GOT3 (cell line): ENCODE data around the gene ADAMTSL1.

Experiments used
- DNase-seq: peaks from one replicate; lab custom pipeline; 2025; ENCODE audit warnings: mixed read lengths; lab: John Stamatoyannopoulos, UW

ADAMTSL1 gene

DNA sequence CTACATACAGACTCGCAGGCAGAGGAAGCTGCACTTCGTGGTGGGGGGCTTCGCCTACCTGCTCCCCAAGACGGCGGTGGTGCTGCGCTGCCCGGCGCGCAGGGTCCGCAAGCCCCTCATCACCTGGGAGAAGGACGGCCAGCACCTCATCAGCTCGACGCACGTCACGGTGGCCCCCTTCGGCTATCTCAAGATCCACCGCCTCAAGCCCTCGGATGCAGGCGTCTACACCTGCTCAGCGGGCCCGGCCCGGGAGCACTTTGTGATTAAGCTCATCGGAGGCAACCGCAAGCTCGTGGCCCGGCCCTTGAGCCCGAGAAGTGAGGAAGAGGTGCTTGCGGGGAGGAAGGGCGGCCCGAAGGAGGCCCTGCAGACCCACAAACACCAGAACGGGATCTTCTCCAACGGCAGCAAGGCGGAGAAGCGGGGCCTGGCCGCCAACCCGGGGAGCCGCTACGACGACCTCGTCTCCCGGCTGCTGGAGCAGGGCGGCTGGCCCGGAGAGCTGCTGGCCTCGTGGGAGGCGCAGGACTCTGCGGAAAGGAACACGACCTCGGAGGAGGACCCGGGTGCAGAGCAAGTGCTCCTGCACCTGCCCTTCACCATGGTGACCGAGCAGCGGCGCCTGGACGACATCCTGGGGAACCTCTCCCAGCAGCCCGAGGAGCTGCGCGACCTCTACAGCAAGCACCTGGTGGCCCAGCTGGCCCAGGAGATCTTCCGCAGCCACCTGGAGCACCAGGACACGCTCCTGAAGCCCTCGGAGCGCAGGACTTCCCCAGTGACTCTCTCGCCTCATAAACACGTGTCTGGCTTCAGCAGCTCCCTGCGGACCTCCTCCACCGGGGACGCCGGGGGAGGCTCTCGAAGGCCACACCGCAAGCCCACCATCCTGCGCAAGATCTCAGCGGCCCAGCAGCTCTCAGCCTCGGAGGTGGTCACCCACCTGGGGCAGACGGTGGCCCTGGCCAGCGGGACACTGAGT, 303.2 kb downstream of the ADAMTSL1 start:
- no peak for DNase-seq

DNA sequence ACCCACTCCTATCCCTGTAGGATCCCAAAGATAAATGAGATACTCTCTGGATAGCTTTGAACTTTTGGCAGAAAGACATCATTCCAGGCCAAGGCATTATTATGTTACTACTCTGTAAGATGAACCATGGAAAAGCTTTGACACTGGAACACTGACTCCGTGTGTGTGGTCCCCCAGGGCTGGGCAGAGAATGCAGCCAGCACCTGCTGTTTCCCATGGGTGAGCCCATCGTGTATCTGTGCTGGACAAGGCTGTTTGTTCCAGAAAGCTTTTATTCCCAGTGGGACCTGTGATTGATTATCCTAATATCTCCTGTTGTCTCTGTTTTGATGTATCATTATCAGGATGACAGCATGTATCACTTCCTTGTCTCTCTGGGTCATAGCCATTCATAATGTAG, 304.2 kb downstream of the ADAMTSL1 start:
- DNase-seq = no peak

DNA sequence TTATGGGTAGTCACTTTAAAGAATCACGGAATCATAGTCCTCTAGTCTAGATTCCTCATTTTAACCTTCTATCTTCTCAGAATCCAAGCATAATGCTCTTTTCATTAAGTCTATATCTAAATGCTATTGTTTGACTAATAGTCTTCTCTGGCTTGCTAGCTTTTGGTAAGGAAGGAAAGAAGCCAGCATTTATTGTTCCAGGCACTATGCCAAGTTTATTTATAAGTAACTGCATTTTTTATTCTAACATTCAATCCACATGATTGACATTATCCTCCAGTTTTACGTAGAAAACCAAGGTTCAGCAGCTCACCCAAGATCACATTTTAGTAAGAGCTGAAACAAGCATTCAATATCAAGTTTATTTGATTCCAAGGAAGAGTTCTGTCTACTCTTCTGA, 304.9 kb downstream of the ADAMTSL1 start:
- DNase-seq = no peak

DNA sequence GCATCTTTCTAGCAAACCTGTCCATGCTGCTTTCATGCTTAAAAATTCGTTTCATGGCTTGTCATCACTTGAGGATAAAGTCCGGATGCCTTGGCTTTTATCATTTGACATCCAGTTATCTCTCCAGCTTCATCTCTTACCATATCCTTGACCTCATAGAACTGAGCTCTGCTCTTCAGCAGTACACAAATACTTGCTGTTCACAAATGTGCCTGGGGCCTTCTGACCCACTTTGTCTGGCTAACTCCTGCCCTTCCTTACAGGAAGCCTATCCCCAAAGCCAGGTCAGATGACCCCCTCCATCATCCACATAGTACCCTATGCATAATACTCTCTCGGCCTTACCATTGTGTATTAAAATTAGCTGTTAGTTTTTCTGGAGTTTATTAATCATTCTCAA, 310.0 kb downstream of the ADAMTSL1 start:
- no peak for DNase-seq

DNA sequence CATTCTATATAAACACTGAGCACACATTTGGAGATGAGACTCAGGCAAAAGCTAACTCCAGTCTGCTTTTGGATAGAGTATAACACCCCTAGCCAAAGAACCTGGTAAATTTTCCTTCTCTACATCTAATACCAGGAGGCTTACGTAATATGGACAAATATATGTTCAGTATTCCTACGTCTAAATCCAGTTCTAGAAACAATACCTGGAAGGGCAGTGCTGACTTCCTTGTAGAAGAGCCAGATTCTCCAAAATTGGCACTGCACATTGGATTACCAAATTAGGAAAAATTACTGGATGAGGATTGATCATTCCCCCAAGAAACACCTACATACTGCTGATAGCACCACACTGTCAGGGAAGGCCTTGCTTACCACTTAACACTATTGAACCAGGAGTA, 311.7 kb downstream of the ADAMTSL1 start:
- DNase-seq = no peak

DNA sequence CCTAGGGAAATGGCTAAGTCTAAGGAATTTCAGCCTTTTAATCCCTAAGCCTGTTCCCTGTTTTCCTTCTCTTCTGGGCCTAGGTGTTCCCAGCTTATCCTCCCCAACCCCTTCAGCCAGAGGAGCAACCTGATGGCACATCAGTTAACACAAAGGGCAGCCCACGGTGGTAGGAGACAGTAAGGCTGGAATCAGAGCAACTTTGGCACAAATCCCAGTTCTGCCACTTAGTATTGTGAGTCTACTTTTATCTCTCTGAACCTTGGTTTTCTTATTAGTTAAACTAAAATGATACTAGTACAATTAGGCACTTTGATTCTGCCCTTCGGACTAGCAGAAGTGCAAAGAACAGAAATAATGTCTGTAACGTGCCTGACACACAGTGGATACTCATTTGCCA, 312.2 kb downstream of the ADAMTSL1 start:
- DNase-seq = no peak

DNA sequence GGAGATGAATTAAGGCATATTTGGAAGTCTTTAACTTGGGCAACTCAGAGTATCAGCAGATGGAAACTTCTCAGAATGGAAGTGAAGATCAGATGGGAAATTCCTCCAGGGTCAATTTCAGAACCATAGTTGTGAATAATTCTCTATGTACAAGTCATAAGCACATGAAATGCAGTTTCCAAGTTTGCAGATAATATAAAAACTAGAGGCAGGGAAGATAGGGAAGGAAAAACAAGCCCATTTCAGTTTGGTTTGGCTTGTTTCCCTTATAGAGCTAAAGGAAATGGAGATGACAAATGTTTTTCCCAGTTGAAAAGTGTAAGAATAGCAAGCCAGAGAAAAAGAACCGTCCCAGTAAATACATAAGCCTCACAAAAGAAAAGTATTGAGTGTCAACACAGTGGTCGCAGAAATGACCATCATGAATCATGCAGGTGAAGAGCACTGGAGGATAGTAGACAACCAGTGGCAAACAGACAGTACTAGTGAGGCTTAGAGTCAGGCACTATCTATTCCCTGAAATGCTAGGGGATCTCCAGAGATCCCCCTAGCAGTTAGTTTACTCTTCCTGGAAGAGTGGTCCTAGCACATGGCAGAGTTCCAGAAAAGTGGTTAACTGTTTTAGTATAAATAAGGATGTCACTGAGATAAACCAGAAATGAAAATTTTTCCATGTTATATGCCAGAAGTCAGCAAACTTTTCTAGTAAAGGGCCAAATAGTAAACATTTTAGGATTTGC, 313.1 kb downstream of the ADAMTSL1 start:
- DNase-seq = no peak

DNA sequence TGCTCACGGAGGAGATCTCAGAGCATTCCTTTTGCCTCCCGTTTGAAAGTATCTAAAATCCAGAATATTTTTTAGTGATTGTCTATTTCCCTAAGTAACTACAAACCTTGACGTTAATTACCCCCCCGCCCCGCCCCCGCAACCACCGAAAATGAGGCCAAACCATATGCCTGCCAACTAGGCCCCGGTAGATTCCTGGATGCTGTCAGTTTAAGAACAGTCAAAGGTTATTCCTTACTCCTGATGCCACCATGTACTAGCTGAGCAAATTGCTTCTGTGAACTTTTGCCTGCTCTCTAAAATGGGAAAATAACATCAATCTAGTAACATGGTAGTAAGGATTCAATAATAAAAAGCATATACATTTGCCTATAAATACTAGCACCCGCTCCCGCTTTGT, 314.3 kb downstream of the ADAMTSL1 start:
- DNase-seq = no peak

DNA sequence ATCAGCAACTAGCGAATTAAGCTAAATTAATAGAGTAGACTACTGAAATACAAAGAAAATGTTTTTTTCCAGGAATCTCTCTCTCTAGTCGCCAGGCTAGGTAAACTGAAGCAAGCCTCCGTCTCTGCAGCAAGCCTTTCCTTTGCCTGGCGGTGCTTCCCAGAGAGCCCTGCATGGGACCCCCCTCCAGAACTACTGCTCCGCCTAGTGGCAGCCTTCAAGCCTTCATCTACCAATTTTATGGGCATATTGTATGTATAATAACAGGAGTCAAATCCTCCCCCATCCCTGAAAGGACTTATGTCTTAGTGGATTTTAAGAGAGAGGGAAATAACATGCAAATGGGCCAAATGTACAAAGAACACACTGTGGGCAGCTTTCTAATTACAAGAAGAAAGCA, 317.1 kb downstream of the ADAMTSL1 start:
- DNase-seq = no peak

DNA sequence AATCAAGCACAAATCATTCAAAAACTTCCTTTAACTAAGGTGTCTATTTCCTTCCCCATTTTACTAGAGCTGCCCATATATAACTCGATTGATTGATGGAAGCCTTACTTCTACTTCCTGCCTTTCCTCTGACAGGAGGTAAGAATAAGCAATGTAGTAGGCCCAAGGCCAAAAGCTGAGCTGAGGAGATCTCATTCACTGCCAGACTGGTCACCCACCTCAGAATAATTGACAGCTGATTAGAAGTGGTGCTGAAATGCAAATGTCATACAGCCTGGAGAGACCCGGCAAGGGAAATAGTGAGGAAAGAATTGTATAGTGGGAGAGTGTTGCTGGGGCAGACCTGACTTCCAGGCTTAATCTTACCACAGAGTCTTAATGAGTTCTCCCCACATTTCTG, 319.2 kb downstream of the ADAMTSL1 start:
- DNase-seq = no peak

DNA sequence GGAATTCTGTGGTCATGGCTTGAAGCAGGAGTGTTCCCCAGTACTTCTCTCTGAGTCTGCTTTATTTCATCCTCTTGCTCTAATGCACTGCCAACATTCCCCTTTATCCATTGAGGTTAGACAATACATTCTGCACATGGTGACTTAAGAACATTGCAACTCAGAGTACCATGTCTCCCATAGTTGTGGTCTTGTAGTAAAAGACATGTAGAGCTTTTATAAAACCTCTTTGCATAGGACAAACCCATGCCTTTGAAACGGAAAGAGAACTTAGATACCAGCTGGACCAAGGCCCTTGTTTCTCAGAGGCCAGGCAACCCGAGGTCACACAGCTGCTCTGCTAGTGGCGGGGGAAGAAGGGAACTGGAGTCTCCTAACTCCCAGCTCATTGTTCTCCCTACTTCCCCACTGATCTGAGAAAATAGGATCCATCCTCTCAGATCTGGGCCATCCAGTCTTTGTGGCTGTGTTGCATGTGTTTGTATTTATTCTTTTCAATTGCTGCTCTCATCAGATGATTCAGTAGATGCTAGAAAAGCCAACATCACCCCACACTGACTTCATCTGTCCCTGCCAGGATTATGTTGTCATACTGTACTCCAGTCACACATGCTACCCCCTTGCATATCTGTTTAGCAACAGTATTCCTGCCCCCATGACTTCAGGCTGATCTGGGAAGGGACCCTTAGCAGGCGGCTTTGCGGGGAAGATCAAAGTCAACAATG, 322.2 kb downstream of the ADAMTSL1 start:
- no peak for DNase-seq

DNA sequence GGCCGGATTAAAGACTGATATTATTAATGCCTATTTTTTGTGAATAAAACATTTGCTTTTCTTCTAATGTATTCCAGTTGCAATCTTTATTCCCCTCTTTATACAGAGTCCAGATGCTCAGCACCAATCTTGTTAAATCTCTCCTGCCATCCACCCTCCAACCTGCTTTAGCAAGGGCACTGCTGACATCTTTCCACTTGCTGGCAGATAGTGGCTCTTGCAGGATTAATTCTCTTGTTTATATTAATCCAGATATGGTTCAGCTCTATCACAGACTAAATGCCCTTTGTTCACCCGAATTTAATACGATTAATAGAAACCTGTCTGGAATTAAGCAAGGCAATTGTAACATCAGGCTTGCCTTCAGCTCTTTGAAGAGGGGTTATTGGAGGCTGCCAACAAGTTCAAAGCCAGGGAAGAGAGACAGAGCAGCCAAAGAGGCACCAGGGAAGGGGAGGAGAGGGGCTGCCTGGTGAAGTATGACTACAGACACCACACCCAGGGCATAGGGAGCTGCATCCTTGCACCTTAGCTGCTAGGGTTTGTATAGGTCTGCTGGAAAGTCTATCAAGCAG, 322.8 kb downstream of the ADAMTSL1 start:
- no peak for DNase-seq

DNA sequence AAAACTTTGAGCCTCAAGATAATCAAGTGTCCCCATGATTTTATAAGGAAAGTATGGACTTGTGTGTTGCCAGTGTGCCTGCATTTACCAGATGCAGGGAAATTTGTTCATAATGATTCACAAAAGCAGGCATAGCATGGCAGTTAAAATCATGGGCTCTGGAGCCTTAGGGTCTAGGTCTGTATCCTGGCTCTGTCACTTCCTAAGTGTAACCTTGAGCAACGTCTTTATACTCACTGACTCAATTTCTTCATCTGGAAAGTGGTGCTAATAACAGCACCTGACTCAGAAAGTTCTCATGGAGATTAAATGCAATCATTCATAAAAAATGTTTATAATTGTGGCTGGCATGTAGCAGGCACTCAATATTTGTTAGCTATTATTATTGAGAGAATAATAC, 324.2 kb downstream of the ADAMTSL1 start:
- no peak for DNase-seq

DNA sequence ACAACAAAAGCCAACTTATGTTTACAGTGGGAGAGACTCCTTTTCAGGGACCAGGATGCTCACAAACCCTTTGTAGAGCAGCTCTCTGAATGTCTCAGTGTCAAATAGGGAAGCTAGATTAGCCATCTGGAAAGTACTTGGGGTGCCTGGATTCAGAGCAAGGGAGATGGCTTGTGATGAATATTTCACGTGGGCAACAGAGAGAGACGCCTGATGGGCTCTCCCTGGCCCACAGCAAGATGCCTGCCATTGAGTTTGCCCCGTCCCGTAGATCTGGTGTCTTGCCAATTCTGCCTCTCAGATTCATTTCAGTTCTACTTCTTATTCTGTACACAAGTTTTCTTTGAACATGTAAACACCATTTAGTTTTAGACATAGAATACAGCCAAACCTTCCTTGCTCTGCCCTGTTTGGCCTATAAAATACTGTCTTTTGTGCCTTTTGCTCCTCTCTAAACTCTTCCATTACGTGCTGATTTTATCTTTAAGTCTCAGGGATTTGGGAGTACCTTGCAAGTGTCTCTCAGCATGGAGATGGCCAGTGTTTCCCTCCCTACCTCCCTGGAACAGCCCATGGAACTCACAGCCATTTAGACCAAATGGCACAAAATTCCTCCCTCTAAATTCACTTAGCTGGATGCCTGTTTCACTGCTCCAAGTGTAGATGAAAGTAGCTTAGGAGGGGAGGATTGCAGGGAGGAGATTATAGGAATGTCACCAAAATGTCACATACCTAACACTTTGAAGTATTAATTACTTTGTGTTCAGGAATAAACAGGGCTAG, 324.7 kb downstream of the ADAMTSL1 start:
- no peak for DNase-seq

DNA sequence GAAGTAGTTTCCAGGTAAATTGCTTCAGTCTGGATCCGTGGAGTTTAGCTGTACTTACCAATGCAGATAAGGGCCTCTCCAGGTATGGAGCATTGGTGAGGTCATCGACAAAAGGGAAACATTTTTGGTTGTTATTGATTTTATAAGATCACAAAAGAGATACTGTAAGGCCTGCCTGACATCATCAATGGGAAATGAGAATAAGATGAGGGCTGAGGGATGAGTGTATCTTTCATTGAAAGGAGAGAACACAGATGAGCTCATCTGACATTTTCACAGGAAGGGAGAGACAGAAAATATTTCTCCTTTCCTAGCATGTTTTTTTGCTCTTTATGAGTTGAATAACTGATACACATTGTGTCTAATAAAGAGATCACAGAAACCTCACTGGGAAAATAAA, 325.5 kb downstream of the ADAMTSL1 start:
- no peak for DNase-seq

DNA sequence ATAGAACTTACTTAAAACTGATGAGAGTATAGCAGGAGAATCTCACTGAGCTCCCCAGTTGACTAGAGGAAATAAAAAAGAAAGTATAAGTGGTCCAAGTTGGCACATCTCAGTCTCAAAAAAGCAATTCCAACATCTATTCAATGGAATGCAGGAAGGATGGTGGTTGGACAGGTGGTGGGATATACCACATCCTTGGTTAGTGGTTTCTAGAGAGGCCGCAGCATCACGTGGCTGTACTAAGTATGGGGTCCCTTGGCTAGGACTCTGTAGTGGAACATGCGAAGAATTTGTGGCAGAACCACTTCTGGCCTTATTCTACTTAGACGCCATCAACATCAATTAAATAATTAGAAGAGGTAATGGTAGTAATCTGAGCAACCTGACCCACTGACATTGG, 326.6 kb downstream of the ADAMTSL1 start:
- no peak for DNase-seq

DNA sequence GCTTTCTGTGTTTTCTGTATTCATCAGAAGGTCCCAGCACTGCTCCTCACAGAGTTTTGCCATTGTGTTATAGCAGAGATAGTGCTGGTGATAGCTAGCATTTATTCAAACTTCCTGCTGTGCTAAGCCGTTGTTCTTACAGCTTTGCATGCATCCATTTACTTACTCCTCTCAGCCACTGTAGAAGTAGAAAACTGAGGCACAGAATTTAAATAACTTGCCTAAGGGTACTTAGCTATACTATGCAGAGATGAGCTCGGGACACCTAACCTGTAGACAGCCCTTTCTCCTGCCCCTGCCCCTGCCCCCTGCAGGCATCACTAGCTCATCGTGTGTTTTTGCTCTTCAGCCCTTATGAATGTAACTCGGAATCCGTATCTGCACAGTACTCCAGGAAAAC, 331.4 kb downstream of the ADAMTSL1 start:
- DNase-seq = no peak

DNA sequence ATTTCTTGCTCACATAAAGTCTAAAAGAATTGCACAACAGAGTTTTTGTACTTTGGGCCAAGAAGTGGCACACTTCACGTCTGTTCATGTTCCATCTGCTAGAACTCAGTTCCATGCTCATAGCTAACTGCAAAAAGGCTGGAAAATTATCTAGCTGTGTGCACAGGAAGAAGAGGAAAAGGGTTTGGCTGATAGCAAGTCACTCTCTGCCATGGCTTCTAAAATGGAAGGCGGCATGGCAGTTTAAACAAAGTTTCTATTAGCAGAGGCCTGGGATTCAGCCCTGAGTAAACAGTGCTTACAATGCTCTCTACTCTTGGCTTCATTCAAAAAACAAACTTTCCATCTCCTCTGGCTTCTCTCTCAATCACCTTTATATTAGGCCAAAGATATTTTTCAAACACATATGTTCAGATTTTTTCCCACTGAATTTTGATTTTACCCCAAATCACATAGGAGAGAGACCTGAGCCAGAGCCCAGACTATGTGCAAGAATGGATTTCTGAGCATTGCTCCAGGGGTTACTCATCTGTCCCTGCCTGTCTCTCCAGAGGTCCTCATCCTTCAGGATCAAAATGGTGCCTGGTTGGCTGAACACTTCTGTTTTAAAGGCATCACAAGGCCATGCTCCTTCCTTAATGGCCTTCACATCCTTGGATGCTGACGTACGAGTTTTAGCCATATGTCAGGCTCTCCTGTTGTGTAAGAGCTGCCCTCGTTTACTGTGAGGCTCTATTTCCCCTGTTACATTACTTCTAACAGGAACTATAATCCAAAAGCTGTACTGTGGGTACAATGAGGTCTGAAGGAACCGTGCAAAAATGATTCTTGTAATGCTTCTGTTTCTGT, 332.5 kb downstream of the ADAMTSL1 start:
- DNase-seq = no peak

DNA sequence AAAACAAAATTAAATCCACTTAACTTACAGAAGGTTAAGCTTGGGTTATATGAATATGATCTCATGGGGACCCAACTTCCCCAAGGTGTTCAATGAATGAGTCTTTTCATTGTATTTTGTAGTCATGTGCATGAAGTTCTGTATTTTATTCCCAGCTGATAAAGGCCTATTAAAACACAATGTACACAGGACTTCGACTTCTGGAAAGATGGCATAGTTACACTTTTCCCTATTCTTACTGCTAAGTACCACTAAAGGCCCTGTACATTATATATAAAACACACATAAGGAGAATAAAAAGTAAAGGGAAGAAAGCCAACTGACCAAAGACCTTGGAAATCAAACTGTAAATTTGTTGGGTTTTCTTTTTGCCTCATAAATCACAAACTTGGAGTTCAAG, 336.6 kb downstream of the ADAMTSL1 start:
- no peak for DNase-seq

DNA sequence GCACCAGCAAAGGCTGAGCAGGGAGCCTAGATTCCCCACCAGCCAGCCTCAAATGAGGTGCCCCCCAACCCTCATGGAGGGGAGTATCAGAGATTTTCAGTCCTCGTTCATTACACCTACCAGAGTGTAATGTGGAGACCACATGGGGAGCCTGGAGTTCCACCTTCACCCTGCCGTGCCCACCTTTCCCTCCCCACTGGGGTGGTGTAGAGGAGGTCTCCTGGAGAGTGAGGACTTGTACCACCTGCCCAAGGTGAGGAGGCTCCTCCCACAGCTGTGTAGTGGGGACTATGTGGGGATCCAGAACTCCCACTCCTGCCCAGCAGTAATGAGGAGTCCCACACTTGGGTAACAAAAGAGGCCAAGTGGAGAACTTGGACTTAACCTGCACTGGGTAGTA, 337.2 kb downstream of the ADAMTSL1 start:
- DNase-seq = no peak
